Suprapubic skin (tissue), 4 donors: Measurements from ENCODE around the gene SELENOW. TPM values are rescaled to one million over a fixed set of nuclear protein-coding genes. Genes with fewer than 3 reads are reported as not detected.
A peak's percentile ranks its signal among the peaks of the same experiment; 100 is the strongest.
"Not testable (repeated sequence)": the region's sequence is repeated elsewhere in the genome, so short reads cannot be mapped to it uniquely, and the experiment has no call there.

Experiments
- DNase-seq, 2 donors: peaks; one replicate each; pipeline ENCODE4 v3.0.0-alpha.2; 2019; ENCODE audit warnings: low spot score in 2 of 2
- H3K27ac ChIP-seq: fragments of 200-600 bp; sonication (generic); one replicate; pipeline ENCODE4 v1.5.1; 2019
- H3K27me3 ChIP-seq: fragments of 200-600 bp; sonication (generic); one replicate; pipeline ENCODE4 v1.5.1; 2019
- H3K36me3 ChIP-seq: fragments of 200-600 bp; sonication (generic); one replicate; pipeline ENCODE4 v1.5.1; 2019
- H3K4me1 ChIP-seq: fragments of 200-600 bp; sonication (generic); one replicate; pipeline ENCODE4 v1.5.1; 2019
- H3K4me3 ChIP-seq: fragments of 200-600 bp; sonication (generic); one replicate; pipeline ENCODE4 v1.5.1; 2019; ENCODE audit warnings: mild to moderate bottlenecking
- H3K9me3 ChIP-seq: fragments of 200-600 bp; sonication (generic); one replicate; pipeline ENCODE4 v1.5.1; 2019
- EP300 ChIP-seq: sonication (generic); formaldehyde crosslinking; IDR thresholded peaks from one replicate; pipeline ENCODE4 v1.6.1; 2017; ENCODE audit warnings: antibody characterized with exemption
- POLR2A ChIP-seq, 2 donors: fragments of 450-650 bp; IDR thresholded peaks; one replicate each; pipeline ENCODE4 v1.6.1; 2017; ENCODE audit warnings: antibody characterized with exemption in 2 of 2, mild to moderate bottlenecking in 2 of 2, moderate library complexity in 2 of 2
- POLR2AphosphoS5 ChIP-seq, 3 donors: sonication (generic); formaldehyde crosslinking; IDR thresholded peaks; one replicate each; pipeline ENCODE4 v1.6.1; 2017; ENCODE audit warnings: antibody characterized with exemption in 3 of 3
- whole genome bisulfite sequencing: methylation state at CpG from one replicate; pipeline ENCODE4 v1.1.5; 2018; 5-methylcytosine and 5-hydroxymethylcytosine counted together
- total RNA-seq, 4 donors: library from RNA; depleted of rRNA; stranded (reverse); fragments of >200 nt; gene quantifications; one replicate each; pipeline ENCODE4 v1.1.0, GENCODE V29; 2016
- TF ChIP-seq, protein P1 (sequence below), 2 donors: fragments of 200-600 bp in 1 of 2; fragments of 450-650 bp in 1 of 2; sonication (generic) in 1 of 2; IDR thresholded peaks; one replicate each; pipeline ENCODE4 v1.5.1; 2016 to 2019; ENCODE audit warnings: antibody characterized with exemption in 2 of 2, mild to moderate bottlenecking in 1 of 2, moderate library complexity in 1 of 2

The SELENOW gene
- total RNA-seq, 4 donors from 2014 or later = 351 to 679 (median 517) TPM

DNA sequence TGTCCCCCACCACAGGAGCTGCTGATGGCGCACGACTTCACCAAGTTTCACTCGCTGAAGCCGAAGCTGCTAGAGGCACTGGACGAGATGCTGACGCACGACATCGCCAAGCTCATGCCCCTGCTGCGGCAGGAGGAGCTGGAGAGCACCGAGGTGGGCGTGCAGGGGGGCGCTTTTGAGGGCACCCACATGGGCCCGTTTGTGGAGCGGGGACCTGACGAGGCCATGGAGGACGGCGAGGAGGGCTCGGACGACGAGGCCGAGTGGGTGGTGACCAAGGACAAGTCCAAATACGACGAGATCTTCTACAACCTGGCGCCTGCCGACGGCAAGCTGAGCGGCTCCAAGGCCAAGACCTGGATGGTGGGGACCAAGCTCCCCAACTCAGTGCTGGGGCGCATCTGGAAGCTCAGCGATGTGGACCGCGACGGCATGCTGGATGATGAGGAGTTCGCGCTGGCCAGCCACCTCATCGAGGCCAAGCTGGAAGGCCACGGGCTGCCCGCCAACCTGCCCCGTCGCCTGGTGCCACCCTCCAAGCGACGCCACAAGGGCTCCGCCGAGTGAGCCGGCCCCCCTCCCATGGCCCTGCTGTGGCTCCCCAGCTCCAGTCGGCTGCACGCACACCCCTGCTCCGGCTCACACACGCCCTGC is 37.5 kb upstream of the SELENOW start:
- H3K36me3 ChIP-seq = peaks cover 56% of the 10 kb centered on the region
- TF ChIP-seq, protein P1, sequence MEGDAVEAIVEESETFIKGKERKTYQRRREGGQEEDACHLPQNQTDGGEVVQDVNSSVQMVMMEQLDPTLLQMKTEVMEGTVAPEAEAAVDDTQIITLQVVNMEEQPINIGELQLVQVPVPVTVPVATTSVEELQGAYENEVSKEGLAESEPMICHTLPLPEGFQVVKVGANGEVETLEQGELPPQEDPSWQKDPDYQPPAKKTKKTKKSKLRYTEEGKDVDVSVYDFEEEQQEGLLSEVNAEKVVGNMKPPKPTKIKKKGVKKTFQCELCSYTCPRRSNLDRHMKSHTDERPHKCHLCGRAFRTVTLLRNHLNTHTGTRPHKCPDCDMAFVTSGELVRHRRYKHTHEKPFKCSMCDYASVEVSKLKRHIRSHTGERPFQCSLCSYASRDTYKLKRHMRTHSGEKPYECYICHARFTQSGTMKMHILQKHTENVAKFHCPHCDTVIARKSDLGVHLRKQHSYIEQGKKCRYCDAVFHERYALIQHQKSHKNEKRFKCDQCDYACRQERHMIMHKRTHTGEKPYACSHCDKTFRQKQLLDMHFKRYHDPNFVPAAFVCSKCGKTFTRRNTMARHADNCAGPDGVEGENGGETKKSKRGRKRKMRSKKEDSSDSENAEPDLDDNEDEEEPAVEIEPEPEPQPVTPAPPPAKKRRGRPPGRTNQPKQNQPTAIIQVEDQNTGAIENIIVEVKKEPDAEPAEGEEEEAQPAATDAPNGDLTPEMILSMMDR (IDR thresholded peaks at IDR 0.05) = no peak
- TF ChIP-seq POLR2A (IDR thresholded peaks at IDR 0.05) (no peak), EP300 (no peak), POLR2AphosphoS5 (IDR thresholded peaks at IDR 0.05) (no peak)
- H3K27me3 ChIP-seq = no peaks in the 10 kb centered on the region
- peaks cover 29% of the 10 kb centered on the region for H3K4me1 ChIP-seq
- no peak overlapping the region for H3K27ac ChIP-seq
- DNase-seq = no peak
- no peak overlapping the region for H3K4me3 ChIP-seq
- 86% methylated on average over 40 of the region's 48 CpGs for WGBS
- H3K9me3 ChIP-seq = no peaks in the 10 kb centered on the region

DNA sequence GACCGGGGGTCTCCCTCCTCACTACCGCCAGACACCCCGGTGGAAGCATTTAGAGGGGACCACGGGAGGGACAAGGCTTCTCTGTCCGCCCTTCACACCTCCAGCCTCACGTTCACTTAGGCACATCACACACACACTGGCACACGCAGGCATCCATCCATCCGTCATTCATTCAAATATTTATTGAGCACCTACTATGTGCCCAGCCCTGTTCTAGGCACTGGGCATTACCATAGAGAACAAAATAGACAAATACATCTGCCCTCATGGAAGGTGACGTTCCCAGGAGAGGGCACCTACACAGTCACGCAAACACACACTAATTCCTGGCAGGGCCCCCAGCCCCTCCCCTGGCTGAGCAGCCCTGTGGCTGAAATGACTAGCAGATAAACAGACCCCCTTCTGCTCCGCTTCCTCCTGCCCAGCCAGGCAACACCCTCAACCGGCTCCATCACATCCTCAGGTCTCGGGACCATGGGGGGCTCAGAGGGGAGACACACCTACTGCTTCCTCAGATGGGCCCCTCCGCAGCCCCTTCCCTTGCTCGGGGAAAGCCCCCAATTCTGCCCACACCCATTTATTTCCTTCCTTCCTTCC is 36.9 kb upstream of the SELENOW start:
- WGBS = 71% methylated on average over 11 of the region's 15 CpGs
- H3K9me3 ChIP-seq = no peaks in the 10 kb centered on the region
- no peak for DNase-seq
- H3K36me3 ChIP-seq = peaks cover 50% of the 10 kb centered on the region
- peaks cover 35% of the 10 kb centered on the region for H3K4me1 ChIP-seq
- H3K27ac ChIP-seq = peak overlapping the region; percentile 94
- H3K27me3 ChIP-seq = no peaks in the 10 kb centered on the region
- no peak overlapping the region for H3K4me3 ChIP-seq
- TF ChIP-seq, protein P1 (IDR thresholded peaks at IDR 0.05) = no peak
- TF ChIP-seq EP300 (no peak), POLR2A (IDR thresholded peaks at IDR 0.05) (no peak), POLR2AphosphoS5 (IDR thresholded peaks at IDR 0.05) (no peak)

DNA sequence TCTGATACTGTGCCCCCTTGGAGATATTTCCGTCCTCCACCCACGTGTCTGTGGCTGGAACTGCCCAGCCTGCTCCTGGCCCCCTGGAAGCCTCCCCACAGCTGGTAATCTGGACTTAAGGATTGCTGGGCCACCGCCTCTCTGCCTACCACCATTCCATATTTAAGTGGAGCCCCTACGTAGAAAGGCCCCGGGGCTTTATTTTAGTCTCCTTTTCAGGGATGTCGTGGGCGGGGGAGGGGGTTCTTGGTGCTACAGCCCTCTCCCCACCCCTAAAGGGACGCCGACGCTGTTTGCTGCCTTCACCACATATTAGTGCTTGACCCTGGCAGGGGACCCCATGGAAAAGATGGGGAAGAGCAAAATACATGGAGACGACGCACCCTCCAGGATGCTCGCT is 35.9 kb upstream of the SELENOW start:
- peak overlapping the region; percentile 32 for H3K4me3 ChIP-seq
- WGBS = 33% methylated on average over 12 of the region's 13 CpGs
- H3K4me1 ChIP-seq = peaks cover 44% of the 10 kb centered on the region
- H3K27me3 ChIP-seq = no peaks in the 10 kb centered on the region
- TF ChIP-seq POLR2AphosphoS5 (IDR thresholded peaks at IDR 0.05) (no peak), EP300 (no peak)
- DNase-seq = no peak
- H3K36me3 ChIP-seq = peaks cover 50% of the 10 kb centered on the region
- H3K9me3 ChIP-seq = no peaks in the 10 kb centered on the region
- H3K27ac ChIP-seq = peak overlapping the region; percentile 94

DNA sequence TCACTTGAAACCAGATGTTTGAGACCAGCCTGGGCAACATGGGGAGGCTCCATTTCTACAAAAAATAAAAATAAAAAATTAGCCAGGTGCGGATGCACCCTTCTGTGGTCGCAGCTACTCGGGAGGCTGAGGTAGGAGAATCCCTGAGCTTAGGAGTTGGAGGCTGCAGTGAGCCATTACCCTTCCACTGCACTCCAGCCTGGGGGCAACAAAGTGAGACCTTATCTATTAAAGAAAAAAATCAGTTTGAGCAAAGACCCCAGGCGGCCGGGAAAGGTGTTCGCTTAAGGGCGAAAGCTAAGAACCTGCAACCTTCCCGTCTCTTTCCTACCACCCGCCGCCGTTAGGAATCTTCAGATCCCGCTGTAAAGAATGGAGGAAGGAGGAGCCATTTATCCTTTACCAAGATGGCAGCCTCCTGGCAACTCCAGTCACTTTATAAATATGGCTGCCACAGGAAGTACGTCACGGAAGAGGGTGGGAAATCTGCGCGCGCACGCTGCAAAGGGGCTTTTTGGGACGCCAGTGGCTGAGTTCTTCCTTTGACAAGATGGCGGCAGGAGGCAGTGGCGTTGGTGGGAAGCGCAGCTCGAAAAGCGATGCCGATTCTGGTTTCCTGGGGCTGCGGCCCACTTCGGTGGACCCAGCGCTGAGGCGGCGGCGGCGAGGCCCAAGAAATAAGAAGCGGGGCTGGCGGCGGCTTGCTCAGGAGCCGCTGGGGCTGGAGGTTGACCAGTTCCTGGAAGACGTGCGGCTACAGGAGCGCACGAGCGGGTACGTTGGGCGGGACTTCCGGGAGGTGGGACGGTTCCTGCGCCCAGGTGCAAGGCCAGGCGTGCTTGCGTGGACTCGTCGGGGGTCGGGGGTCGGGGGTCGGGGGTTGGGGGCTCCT is 33.2 kb upstream of the SELENOW start, which contains the start of gene NOP53:
TSS of gene NOP53 (plus strand) at position 537 of the 892 bp plus-strand sequence. CDS start at position 551, 14 bp downstream.
- Histone ChIP-seq H3K4me1 (peaks cover 52% of the 10 kb centered on the region), H3K27me3 (no peaks in the 10 kb centered on the region), H3K27ac (peak within 1 kb of the TSS; percentile 98), H3K9me3 (no peaks in the 10 kb centered on the region), H3K36me3 (peaks cover 45% of the 10 kb centered on the region), H3K4me3 (peak within 1 kb of the TSS; percentile 80)
- WGBS = 10% methylated on average over 14 of the region's 53 CpGs
- TF ChIP-seq EP300 = no peak
- TF ChIP-seq POLR2AphosphoS5 (IDR thresholded peaks at IDR 0.05) = peak; percentile 83 to 97 (median 86)
- TF ChIP-seq, protein P1 (IDR thresholded peaks at IDR 0.05) = no peak
- TF ChIP-seq POLR2A (IDR thresholded peaks at IDR 0.05) = peak in 1 of 2 donors; percentile 78
- DNase-seq = peak; percentile 99

DNA sequence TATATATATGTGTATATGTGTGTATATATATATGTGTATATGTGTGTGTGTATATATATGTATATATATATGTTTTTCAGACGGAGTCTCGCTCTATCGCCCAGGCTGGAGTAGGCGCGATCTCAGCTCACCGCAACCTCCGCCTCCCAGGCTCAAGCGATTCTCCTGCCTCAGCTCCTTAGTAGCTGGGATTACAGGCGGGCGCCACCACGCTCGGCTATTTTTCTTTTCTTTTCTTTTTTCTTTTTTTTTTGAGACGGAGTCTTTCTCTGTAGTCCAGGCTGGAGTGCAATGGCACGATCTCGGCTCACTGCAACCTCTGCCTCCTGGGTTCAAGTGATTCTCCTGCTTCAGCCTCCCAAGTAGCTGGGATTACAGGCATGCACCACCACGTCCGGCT is 32.4 kb upstream of the SELENOW start:
- peak overlapping the region; percentile 98 for H3K27ac ChIP-seq
- not testable (repeated sequence) for DNase-seq, H3K9me3 ChIP-seq, H3K27me3 ChIP-seq
- peaks cover 45% of the 10 kb centered on the region for H3K36me3 ChIP-seq
- H3K4me3 ChIP-seq = peak overlapping the region; percentile 80
- H3K4me1 ChIP-seq = peaks cover 52% of the 10 kb centered on the region
- 67% methylated on average over 17 of the region's 17 CpGs for WGBS

DNA sequence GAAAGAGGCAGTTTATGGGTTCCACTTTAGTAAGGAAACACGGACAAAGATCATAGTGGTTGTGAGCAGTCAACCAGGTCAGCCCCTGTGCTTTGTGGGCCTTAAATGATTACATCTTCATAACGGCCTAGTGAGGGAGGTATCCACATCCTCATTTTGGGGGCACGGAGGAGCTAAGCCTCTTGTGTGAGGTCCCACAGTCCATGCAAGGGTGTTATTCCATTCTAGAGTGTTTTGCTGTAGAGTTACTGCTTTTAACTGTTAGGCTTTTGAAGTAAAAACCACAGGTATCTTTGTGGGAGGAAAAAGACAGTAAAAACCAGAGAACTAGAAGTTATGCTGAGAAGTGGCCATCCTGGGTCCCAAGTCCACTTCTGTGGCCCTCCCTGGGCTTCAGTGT is 29.2 kb upstream of the SELENOW start:
- DNase-seq = no peak
- no peak overlapping the region for H3K4me3 ChIP-seq
- H3K9me3 ChIP-seq = no peaks in the 10 kb centered on the region
- H3K27me3 ChIP-seq = no peaks in the 10 kb centered on the region
- peaks cover 68% of the 10 kb centered on the region for H3K36me3 ChIP-seq
- H3K4me1 ChIP-seq = peaks cover 35% of the 10 kb centered on the region
- H3K27ac ChIP-seq = no peak overlapping the region
- 72% methylated on average over 3 of the region's 3 CpGs for WGBS
- TF ChIP-seq, protein P1 (IDR thresholded peaks at IDR 0.05) = no peak
- TF ChIP-seq EP300 = no peak
- no peak for TF ChIP-seq POLR2A (IDR thresholded peaks at IDR 0.05)
- no peak for TF ChIP-seq POLR2AphosphoS5 (IDR thresholded peaks at IDR 0.05)
